OCI-M1 (cell line): Measurements from ENCODE around the gene GTF2H1.

Experiments used
- DNase-seq: peaks from one replicate; lab custom pipeline; 2025; lab: John Stamatoyannopoulos, UW

GTF2H1 gene

DNA sequence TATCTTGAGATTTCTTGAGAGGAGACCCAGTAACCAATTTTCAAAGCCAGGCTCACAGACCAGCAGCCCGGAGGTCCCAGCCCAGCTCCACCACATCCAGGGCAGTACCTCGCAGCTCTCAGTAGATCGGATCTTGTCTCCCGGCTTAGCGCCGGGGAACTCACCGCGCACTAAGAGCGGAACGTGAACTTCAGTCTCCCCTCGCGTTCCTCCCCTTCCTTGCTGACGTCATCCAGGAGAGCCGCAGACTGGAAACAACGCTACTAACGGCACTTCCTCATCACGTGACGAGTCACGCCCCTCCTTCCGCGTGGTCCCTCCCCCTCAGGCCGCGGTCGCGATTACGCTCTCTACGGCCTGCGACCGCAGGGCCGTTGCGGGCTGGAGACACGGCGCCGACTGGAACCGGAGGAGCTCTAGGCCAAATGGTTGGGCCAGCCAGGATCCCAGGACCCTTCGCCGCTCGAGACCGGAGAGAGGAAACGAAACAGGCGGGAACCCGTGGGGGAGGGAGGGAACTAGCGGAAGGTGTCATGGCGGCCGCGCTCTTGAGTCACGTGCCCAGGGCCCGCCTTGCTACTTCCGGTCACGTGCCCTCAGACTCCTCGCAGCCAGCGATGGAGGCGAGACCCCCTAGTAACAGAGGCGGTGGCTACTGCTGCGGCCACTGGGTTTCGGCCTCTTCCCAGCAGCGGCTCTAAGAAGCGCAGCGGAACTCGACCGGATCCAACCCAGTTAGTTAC, at the start of gene GTF2H1, which contains the start of gene HPS5:
GTF2H1 (plus strand) TSS at position 599 of the 743 bp plus-strand sequence. CDS start 10,508 bp downstream, outside the sequence.
HPS5 (minus strand) TSS at position 172 of the 743 bp plus-strand sequence. CDS start 4,282 bp downstream, outside the sequence.
- DNase-seq, result peak; percentile 98

DNA sequence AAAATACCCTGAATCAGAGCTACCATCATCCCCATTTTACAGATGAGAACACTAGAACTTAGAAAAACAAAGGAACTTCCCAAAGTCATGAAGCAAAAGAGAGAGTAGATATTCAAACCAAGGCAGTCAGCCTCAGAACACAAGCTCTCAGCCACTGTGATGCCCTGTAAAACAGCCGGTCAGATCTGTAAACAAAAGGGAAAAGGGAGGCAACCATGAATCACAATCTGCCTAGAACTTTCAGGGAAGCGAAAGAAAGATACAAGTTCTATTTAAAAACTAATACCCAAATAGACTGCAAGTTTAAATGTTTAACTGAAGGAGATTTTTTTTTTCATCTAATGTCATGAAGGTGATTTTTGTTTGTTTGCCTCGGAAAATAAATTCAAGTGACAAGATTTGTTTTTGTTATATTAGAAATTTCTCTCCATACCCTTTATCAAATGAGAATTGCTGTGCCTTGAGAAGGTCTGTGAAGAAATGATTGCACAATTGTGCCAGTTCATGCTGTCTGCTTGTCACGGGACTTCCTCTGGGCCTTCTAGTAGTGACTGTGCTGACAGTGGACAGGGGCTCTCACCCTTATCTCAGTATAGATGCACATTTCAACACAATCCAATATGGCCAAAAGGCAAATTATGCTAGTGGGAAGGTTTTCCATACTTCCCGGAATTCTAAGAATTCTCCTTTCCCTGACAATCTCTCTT, 44.6 kb upstream of the GTF2H1 start:
- DNase-seq, result peak; percentile 87

DNA sequence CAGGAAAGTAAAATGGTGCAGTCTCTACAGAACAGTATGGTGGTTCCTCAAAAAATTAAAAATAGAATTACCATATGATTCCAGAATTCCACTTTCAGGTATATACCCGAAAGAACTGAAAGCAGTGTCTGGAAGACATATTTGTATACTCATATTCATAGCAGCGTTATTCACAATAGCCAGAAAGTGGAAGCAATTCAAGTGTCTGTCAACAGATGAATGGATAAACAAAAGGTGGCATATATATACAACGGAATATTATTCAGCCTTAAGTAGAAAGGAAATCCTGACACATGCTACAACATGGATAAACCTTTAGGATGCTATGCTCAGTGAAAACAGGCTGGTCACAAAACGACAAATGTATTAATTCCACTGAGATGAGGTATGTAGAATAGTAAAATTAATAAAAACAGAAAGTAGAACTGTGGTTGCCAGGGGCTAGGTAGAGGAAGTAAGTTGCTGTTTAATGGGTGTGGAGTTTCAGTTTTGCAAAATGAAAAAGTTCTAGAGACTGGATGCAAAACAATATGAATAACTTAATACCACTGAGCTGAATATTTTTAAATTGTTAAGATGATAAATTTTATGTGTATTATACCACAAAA, 41.8 kb upstream of the GTF2H1 start:
- DNase-seq, result no peak

DNA sequence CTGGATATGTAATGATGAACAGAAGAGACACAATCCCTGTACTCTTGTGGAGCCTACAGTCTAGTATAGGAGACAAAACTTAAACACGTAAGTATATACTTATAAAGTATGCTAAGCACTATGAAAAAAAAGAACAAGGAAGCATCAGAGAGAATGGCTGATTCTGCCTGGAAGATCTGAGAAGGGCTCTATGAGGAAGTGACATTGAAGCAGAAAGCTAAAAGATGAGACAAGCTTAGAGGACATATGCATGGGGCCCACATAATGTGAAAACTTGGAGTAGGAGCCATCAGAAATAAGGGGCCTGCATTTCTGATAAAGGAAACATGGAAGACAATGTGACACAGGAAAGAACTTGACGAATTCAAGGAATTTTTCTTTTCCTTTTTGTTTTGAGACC, 39.7 kb upstream of the GTF2H1 start:
- DNase-seq, result no peak

- no peak for DNase-seq
Measured at GRCh38 chr11:18285841-18286240, 36.5 kb upstream of the GTF2H1 start.

DNA sequence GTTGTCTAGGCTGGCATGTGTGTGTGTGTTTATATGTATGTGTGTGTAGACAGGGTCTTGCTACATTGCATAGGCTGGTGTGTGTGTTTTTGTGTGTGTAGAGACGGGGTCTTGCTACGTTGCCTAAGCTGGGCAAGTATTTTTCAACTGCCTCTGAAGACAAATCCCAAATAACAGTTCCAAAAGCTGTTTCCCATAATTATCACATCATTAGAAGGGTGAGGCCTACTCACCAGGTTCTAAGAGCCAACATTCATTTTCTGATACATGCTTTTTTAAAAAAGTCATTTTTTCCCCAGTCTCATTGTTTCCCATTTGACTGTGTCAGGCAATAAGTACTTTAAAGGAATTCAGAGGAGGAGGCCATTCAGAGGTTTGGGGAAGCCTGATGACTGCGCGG, 33.5 kb upstream of the GTF2H1 start:
- DNase-seq, result no peak

GRCh38 chr11:18294862-18295261, 27.5 kb upstream of the GTF2H1 start:
- DNase-seq, result no peak

DNA sequence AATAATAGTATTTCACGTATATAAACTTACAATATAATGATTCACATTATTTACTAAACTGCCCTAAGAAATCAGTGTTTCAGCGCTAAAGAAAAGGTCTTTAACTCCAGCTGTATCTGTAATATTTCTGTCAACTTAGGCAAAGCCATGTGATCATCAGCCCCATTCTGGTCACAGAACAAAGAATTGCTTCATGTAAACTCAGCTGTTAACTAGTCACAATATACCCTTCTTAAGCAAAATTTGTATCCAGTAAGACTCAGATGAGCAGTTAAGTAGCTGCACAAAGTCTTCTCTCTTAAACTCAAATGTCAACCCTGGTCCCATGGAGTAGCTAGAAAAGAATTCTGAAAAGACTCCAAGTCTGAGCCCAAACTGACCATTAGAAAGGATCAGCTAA, 27.1 kb upstream of the GTF2H1 start:
- DNase-seq, result no peak

GRCh38 chr11:18299721-18300120, 22.6 kb upstream of the GTF2H1 start:
- no peak for DNase-seq

DNA sequence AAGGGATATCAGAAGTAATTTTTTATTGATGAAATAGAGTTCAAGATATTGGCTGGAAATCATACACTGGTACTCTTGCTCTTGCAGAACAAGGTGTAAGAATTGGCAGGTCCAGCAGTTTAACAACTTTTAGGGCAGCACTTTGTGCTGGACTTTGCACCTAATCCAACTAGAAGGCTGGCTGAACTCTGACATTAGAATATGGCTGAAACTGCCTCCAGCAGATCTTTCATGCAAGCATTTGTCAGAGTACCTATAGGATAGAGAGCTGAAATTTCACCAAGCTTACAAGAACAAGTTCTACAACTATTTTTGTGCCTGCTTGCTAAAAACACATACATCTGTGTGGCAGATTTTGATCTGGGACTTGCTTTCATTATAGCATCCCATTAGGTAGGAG, 17.6 kb upstream of the GTF2H1 start:
- no peak for DNase-seq

DNA sequence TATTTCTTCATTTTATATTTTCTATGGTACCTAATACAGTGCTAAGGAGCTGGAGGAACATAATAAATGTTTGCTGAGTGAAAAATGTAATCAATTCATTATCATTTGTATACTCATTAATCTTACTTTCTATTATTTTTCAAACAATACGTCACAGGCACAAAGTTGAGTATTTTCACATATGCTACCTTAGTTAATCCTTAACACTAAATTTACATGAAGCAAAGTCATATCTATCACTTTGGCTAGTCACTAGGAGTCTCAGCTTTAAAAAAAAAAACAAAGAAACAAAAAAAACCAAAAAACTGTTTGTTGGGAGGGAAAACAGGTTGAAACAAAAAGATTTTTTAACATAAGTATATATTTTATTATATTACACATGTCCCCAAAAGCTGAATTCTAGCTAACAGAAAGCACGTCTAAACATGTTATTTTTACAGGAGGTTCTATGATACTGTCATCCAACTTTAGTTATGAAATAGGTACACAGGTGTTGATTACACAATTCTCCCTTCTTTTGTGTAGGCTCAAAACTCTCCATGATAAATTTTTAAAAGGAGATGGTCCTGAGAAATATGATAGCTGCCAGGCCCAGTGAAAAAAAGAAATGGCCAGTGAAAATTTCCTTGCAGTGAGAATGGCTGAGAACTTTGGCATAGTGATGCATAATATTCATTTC, 14.8 kb upstream of the GTF2H1 start:
- no peak for DNase-seq

DNA sequence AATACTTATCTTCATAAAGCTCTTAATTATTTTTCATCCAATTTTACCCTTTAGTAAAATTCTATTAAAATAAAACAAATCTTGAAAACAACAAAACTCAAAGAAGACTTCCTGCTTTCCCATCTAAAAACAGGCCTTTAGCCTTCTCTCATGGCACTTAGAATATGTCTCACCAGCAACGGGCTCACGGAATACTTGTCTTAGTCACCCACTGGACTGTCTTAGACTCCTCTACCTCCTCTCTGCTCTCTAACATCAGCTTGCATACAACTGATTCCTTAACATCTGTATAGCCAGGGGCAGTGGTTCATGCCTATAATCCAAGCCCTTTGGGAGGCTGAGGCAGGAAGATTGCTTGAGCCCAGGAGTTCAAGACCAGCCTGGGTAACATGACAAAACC, 14.1 kb upstream of the GTF2H1 start:
- no peak for DNase-seq

GRCh38 chr11:18309691-18310090, 12.7 kb upstream of the GTF2H1 start:
- no peak for DNase-seq

GRCh38 chr11:18310800-18311340, 11.5 kb upstream of the GTF2H1 start:
- peak; percentile 28 for DNase-seq

DNA sequence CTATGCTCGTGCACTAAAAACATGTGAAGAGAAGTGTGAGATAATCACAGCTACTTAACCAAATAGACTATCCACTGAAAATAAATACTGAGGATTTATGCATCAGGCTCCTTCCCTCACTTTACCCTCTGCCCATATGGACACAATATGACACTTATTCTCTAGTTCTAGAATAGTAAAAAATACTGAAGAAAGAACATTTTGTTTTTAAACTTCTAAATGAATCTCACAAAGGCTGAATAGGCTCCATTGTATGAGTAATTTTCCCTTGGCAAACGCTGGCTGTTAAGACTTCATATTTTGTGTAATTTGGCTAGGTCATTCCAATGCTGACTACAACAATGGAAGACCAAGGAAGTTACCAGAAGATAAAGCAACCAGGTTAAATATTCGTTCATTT, 10.4 kb upstream of the GTF2H1 start:
- no peak for DNase-seq

- no peak for DNase-seq
Measured at GRCh38 chr11:18312663-18313420, 9.5 kb upstream of the GTF2H1 start.

- DNase-seq, result peak; percentile 7
Measured at GRCh38 chr11:18313965-18314763, 8.2 kb upstream of the GTF2H1 start.

DNA sequence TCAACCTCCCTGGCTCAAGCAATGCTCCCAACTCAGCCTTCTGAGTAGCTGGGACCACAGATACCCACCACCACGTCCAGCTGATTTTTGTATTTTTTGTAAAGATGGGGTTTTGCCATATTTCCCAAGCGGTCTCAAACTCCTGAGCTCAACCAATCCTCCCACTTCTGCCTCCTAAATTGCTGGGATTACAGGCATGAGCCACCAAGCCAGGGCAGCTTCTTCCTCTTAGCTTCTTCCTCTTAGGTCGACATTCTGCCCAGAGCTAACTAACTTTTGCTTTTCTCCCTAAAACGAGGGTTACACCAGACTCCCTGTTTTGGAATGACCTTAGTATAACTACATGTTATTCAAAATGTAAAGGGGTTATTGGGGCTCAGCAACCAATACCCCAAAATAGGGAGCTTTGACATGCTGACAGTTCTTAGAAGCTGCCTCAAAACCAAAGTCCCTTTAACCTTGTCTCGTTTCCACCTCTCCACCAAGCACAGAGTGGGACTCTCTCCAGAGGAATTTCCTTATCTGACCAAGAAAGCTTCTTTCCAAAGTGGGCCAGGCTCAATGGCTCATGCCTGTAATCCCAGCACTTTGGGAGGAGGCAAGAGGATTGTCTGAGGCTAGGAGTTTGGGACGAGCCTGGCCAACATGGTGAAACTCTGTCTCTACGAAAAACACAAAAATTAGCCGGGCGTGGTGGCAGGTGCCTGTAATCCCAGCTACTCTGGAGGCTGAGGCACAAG, 7.4 kb upstream of the GTF2H1 start:
- DNase-seq, result no peak

DNA sequence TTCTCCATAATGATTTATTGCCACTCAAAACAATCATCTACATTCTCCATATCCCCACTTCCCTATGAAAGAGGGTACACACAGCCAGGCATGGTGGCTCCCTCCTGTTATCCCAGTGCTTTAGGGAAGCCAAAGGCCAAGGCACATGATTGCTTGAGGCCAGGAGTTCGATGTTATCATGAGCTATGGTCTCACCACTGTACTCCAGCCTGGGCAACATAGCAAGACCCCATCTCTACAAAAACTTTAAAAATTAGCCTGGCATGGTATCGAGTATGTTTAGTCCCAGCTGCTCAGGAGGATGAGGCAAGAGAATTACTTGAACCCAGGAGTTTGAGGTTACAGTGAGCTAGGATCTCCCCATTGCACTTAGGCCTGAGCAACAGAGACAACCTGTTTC, 6.5 kb upstream of the GTF2H1 start:
- DNase-seq, result no peak

GRCh38 chr11:18317551-18317950, 4.8 kb upstream of the GTF2H1 start:
- DNase-seq, result no peak
